NAMALWA (cell line): ENCODE measurements around the gene PCDHB14.
"Not testable (repeated sequence)": the region's sequence is repeated elsewhere in the genome, so short reads cannot be mapped to it uniquely, and the experiment has no call there.

ENCODE experiments used
- DNase-seq: peaks from one replicate; pipeline ENCODE4 v3.0.0-alpha.2; 2015; ENCODE audit warnings: low spot score

Gene PCDHB14

GRCh38 chr5:141210281-141210680 lies 12.9 kb upstream of the PCDHB14 start:
- not testable (repeated sequence) for DNase-seq

DNA sequence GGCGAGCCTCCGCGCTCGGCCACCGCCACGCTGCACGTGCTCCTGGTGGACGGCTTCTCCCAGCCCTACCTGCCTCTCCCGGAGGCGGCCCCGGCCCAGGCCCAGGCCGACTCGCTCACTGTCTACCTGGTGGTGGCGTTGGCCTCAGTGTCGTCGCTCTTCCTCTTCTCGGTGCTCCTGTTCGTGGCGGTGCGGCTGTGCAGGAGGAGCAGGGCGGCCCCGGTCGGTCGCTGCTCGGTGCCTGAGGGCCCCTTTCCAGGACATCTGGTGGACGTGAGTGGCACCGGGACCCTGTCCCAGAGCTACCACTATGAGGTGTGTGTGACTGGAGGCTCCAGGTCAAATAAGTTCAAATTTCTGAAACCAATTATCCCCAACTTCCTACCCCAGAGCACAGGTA lies 12.3 kb upstream of the PCDHB14 start:
- not testable (repeated sequence) for DNase-seq

DNA sequence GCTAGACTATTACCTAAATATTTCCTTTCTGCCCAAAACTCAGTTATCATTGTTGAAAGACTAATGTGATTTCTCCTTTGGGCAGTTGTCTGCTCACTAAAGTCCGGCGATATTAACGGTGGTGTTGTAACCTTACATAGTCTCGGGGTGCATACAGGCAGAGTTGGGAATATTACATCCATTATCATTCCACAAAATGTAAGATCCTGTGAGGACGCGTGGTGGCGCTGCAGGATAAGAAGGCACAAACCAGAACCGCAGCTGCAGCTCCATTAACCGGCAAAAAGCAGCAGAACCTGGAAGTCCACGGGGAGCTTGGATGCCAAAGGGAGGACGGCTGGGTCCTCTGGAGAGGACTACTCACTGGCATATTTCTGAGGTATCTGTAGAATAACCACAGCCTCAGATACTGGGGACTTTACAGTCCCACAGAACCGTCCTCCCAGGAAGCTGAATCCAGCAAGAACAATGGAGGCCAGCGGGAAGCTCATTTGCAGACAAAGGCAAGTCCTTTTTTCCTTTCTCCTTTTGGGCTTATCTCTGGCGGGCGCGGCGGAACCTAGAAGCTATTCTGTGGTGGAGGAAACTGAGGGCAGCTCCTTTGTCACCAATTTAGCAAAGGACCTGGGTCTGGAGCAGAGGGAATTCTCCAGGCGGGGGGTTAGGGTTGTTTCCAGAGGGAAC lies 9.3 kb upstream of the PCDHB14 start, which contains the start of gene PCDHB13:
PCDHB13 (plus strand) TSS at position 264 of the 684 bp plus-strand sequence; CDS start at position 469, 205 bp downstream.
- peak; percentile 26 for DNase-seq

- not testable (repeated sequence) for DNase-seq
Observed at GRCh38 chr5:141214583-141214982, 8.6 kb upstream of the PCDHB14 start.

- not testable (repeated sequence) for DNase-seq
Observed at GRCh38 chr5:141215504-141215903, 7.6 kb upstream of the PCDHB14 start.

DNA sequence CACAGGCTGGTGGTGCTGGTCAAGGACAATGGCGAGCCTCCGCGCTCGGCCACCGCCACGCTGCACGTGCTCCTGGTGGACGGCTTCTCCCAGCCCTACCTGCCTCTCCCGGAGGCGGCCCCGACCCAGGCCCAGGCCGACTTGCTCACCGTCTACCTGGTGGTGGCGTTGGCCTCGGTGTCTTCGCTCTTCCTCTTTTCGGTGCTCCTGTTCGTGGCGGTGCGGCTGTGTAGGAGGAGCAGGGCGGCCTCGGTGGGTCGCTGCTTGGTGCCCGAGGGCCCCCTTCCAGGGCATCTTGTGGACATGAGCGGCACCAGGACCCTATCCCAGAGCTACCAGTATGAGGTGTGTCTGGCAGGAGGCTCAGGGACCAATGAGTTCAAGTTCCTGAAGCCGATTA lies 7.1 kb upstream of the PCDHB14 start:
- not testable (repeated sequence) for DNase-seq

DNA sequence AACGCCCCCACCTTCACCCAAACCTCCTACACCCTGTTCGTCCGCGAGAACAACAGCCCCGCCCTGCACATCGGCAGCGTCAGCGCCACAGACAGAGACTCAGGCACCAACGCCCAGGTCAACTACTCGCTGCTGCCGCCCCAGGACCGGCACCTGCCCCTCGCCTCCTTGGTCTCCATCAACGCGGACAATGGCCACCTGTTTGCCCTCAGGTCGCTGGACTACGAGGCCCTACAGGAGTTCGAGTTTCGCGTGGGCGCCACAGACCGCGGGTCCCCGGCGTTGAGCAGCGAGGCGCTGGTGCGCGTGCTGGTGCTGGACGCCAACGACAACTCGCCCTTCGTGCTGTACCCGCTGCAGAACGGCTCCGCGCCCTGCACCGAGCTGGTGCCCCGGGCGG lies 1.7 kb downstream of the PCDHB14 start:
- DNase-seq = not testable (repeated sequence)

DNA sequence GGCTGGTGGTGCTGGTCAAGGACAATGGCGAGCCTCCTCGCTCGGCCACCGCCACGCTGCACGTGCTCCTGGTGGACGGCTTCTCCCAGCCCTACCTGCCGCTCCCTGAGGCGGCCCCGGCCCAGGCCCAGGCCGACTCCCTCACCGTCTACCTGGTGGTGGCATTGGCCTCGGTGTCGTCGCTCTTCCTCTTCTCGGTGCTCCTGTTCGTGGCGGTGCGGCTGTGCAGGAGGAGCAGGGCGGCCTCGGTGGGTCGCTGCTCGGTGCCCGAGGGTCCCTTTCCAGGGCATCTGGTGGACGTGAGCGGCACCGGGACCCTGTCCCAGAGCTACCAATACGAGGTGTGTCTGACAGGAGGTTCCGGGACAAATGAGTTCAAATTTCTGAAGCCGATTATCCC lies 2.3 kb downstream of the PCDHB14 start:
- DNase-seq = not testable (repeated sequence)

GRCh38 chr5:141234109-141234667 lies 11.0 kb downstream of the PCDHB14 start:
- DNase-seq = no peak

DNA sequence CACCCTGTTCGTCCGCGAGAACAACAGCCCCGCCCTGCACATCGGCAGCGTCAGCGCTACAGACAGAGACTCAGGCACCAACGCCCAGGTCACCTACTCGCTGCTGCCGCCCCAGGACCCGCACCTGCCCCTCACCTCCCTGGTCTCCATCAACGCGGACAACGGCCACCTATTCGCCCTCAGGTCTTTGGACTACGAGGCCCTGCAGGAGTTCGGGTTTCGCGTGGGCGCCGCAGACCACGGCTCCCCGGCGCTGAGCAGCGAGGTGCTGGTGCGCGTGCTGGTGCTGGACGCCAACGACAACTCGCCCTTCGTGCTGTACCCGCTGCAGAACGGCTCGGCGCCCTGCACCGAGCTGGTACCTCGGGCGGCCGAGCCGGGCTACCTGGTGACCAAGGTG lies 12.8 kb downstream of the PCDHB14 start:
- not testable (repeated sequence) for DNase-seq

- DNase-seq = no peak
Observed at GRCh38 chr5:141236516-141237313, 13.6 kb downstream of the PCDHB14 start.

DNA sequence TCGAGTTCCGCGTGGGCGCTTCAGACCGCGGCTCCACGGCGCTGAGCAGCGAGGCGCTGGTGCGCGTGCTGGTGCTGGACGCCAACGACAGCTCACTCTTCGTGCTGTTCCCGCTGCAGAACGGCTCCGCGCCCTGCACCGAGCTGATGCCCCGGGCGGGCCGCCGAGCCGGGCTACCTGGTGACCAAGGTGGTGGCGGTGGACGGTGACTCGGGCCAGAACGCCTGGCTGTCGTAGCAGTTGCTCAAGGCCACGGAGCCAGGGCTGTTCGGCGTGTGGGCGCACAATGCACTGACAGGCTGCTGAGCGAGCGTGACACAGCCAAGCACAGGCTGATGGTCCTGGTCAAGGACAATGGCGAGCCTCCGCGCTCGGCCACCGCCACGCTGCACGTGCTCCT lies 18.4 kb downstream of the PCDHB14 start:
- no peak for DNase-seq

DNA sequence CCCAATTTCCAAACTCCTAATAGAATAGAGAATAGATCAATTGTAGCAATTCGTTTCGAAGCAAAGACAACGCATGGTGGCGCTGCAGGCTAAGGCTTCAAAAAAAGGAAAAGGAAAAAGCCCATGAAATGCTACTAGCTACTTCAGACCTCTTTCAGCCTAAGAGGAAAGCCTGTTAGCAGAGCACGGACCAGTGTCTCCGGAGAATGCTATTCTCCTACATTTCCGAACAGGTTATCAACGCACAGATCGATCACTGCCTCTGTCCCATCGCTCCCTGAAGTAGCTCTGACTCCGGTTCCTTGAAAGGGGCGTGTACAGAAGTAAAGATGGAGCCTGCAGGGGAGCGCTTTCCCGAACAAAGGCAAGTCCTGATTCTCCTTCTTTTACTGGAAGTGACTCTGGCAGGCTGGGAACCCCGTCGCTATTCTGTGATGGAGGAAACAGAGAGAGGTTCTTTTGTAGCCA lies 22.1 kb downstream of the PCDHB14 start, which contains the start of gene PCDHB15:
PCDHB15 (plus strand) TSS at position 146 of the 468 bp plus-strand sequence; CDS start at position 330, 184 bp downstream.
- peak; percentile 65 for DNase-seq

- not testable (repeated sequence) for DNase-seq
Observed at GRCh38 chr5:141246971-141247370, 23.8 kb downstream of the PCDHB14 start.

- DNase-seq = not testable (repeated sequence)
Observed at GRCh38 chr5:141247434-141247833, 24.3 kb downstream of the PCDHB14 start.

GRCh38 chr5:141250576-141250975 lies 27.4 kb downstream of the PCDHB14 start:
- peak; percentile 60 for DNase-seq

GRCh38 chr5:141258464-141258863 lies 35.3 kb downstream of the PCDHB14 start:
- no peak for DNase-seq

DNA sequence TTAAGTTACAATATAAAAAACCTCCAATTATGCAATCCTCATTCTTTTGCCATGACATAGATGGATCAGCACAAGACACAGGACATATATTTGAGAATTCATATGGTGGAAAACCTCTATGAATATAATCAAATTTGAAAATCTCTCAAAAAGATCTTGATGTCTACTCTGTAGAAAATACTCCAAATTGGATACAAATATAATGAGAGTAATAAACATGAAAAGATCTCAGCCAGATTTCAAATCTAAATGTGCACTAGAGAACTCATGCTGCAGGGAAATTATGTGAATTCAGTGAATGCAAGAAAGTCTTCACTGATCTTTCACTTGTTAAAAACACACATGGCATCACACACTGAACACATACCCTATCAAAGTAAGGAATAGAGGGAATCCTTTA lies 35.8 kb downstream of the PCDHB14 start:
- DNase-seq = no peak

DNA sequence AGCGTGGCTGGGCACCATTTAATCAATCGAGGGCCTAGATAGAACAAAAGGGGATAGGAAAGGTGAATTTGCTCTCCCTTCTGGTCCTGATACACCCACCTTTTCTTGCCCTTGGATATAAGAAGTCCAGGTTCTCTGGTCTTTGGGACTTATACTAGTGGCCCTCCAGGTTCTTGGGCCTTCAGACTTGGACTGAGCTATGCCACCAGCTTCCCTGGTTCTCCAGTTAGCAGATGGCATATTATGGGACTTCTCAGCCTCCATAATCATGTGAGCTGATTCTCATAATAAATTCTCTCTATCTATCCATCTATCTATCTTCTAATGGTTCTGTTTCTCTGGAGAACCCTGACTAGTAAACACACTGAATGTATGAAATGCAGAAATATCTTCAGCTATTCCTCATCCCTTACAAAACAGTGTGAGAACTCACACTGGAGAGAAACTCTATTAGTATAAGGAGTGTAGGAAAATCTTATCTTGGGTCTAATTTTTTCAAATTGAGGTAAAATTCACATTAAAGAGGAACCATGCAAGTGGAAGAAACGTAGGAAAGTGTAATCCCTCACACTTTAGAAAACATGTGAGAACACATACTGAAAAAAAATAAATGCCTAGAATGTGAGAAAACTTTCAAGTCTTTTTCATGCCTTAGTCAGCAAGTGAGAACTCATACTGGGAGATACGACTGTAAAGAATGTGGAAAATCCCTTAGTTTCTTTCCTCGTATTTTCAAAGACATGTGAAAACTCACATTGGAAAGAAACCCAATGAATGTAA lies 37.5 kb downstream of the PCDHB14 start:
- peak; percentile 31 for DNase-seq

- DNase-seq = no peak
Observed at GRCh38 chr5:141261238-141261546, 38.0 kb downstream of the PCDHB14 start.

- no peak for DNase-seq
Observed at GRCh38 chr5:141269195-141269594, 46.1 kb downstream of the PCDHB14 start.

DNA sequence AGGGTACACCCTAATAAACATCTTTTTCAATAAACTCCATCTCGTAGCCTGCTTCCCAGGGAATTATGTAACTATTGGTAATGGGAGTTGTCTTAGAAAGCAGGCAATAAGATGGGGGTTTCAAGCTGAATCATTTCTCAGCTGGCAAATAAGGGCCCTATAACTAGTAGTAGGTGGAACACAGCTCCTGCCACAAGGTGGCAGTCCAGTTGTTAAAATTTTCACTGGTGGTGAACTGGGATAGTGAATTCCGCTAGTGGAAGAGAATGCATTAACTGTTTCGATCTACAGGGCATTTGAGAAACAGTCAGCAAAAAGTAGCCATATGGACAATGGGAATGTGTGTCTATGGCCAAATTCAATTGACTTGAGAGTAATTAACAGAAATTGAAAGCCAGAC lies 49.8 kb downstream of the PCDHB14 start:
- peak; percentile 43 for DNase-seq
